SU-DHL-6 (cell line): ENCODE results near the gene MYPN.

ENCODE experiments used
- H2AFZ ChIP-seq: fragments of 200-600 bp; sonication (generic); 2 replicates; pipeline ENCODE4 v1.6.1; 2014; ENCODE audit warnings: low read depth, mild to moderate bottlenecking, moderate library complexity, mixed read lengths, antibody characterized with exemption, low read length; ENCODE audit not compliant: severe bottlenecking
- H3F3A ChIP-seq: fragments of 200-600 bp; shearing (Covaris generic); 2 replicates; pipeline ENCODE4 v1.6.0; 2016; ENCODE audit warnings: antibody characterized with exemption, mild to moderate bottlenecking; ENCODE audit not compliant: insufficient read depth
- H3K27ac ChIP-seq: fragments of 200-600 bp; sonication (generic); 2 replicates; pipeline ENCODE4 v1.5.1; 2016; ENCODE audit warnings: low read depth, mild to moderate bottlenecking, low read length, moderate library complexity, mixed read lengths
- H3K27me3 ChIP-seq: fragments of 200-600 bp; sonication (generic), shearing (Covaris generic); 2 replicates; pipeline ENCODE4 v1.6.0; 2014; ENCODE audit warnings: mild to moderate bottlenecking, low read length
- H3K36me3 ChIP-seq: fragments of 200-600 bp; sonication (generic); 2 replicates; pipeline ENCODE4 v1.6.1; 2014; ENCODE audit warnings: mild to moderate bottlenecking, low read length, mixed read lengths
- H3K4me2 ChIP-seq: fragments of 300-600, 200-600 bp; shearing (Covaris generic), sonication (generic); 2 replicates; pipeline ENCODE4 v1.6.0; 2014; ENCODE audit warnings: low read length, low read depth, mild to moderate bottlenecking; ENCODE audit not compliant: poor library complexity, severe bottlenecking
- H3K4me3 ChIP-seq: fragments of 200-600 bp; sonication (generic); 2 replicates; pipeline ENCODE4 v1.5.1; 2014; ENCODE audit warnings: antibody characterized with exemption, low read length, mild to moderate bottlenecking, mixed read lengths; ENCODE audit not compliant: insufficient read depth, poor library complexity, severe bottlenecking
- H3K79me2 ChIP-seq: fragments of 200-600 bp; sonication (generic); 2 replicates; pipeline ENCODE4 v1.6.1; 2014; ENCODE audit warnings: mild to moderate bottlenecking, low read length, moderate library complexity; ENCODE audit not compliant: insufficient read depth
- H3K9ac ChIP-seq: fragments of 200-600 bp; sonication (generic); 2 replicates; pipeline ENCODE4 v1.7.0; 2014; ENCODE audit warnings: mild to moderate bottlenecking, low read length
- H3K9me2 ChIP-seq: fragments of 200-600 bp; sonication (generic); replicated peaks from 2 replicates; pipeline ENCODE4 v1.6.1; 2014; ENCODE audit warnings: low read length; ENCODE audit not compliant: insufficient read depth
- H3K9me3 ChIP-seq: fragments of 200-600 bp; sonication (generic); 2 replicates; pipeline ENCODE4 v1.6.1; 2014; ENCODE audit warnings: low read length, mixed read lengths; ENCODE audit not compliant: insufficient read depth
- H4K20me1 ChIP-seq: fragments of 200-600 bp; sonication (generic); 2 replicates; pipeline ENCODE4 v1.6.1; 2014; ENCODE audit warnings: low read depth, mild to moderate bottlenecking, antibody characterized with exemption, low read length, moderate library complexity, mixed read lengths
- EZH2phosphoT487 ChIP-seq: fragments of 200-600 bp; sonication (generic), shearing (Covaris generic); conservative IDR thresholded peaks from 2 replicates; pipeline ENCODE4 v1.6.1; 2018; ENCODE audit warnings: mild to moderate bottlenecking, antibody characterized with exemption, low read length, moderate library complexity, mixed read lengths
- TF ChIP-seq, protein P1 (sequence below): fragments of 200-600 bp; sonication (generic); IDR thresholded peaks from one replicate; pipeline ENCODE4 v1.5.1; 2017; ENCODE audit warnings: antibody characterized with exemption, mild to moderate bottlenecking, low read length, moderate library complexity; ENCODE audit not compliant: insufficient read depth, poor library complexity, severe bottlenecking

MYPN gene

DNA sequence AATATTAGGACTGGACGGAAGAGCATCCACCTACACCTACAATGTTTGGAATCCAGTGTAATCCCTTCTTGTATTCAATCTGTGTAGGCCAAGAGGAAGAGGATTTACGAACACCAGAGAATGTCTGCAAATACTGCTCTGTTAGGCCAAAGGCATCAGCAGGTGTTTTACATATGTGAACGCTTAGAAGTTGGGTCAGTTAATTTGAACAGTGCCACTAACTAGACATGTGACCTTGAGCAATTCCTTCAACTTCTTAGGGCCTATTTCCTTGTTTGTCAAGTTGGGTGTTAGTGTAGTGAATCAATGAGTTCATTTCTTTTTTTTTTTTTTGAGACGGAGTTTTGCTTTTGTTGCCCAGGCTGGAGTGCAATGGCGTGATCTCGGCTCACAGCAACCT is 35.4 kb downstream of the MYPN start:
- Histone ChIP-seq H3K27me3 (no peaks in the 10 kb centered on the region), H2AFZ (no peak overlapping the region), H3K9me3 (no peaks in the 10 kb centered on the region), H3F3A (no peaks in the 10 kb centered on the region), H3K79me2 (no peaks in the 10 kb centered on the region), H3K4me2 (no peak overlapping the region), H3K36me3 (no peaks in the 10 kb centered on the region), H3K9ac (no peak overlapping the region), H4K20me1 (no peaks in the 10 kb centered on the region), H3K9me2 (no peaks in the 10 kb centered on the region), H3K27ac (no peak overlapping the region), H3K4me3 (no peak overlapping the region)
- TF ChIP-seq, protein P1, sequence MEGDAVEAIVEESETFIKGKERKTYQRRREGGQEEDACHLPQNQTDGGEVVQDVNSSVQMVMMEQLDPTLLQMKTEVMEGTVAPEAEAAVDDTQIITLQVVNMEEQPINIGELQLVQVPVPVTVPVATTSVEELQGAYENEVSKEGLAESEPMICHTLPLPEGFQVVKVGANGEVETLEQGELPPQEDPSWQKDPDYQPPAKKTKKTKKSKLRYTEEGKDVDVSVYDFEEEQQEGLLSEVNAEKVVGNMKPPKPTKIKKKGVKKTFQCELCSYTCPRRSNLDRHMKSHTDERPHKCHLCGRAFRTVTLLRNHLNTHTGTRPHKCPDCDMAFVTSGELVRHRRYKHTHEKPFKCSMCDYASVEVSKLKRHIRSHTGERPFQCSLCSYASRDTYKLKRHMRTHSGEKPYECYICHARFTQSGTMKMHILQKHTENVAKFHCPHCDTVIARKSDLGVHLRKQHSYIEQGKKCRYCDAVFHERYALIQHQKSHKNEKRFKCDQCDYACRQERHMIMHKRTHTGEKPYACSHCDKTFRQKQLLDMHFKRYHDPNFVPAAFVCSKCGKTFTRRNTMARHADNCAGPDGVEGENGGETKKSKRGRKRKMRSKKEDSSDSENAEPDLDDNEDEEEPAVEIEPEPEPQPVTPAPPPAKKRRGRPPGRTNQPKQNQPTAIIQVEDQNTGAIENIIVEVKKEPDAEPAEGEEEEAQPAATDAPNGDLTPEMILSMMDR: no peak
- TF ChIP-seq EZH2phosphoT487: no peak

DNA sequence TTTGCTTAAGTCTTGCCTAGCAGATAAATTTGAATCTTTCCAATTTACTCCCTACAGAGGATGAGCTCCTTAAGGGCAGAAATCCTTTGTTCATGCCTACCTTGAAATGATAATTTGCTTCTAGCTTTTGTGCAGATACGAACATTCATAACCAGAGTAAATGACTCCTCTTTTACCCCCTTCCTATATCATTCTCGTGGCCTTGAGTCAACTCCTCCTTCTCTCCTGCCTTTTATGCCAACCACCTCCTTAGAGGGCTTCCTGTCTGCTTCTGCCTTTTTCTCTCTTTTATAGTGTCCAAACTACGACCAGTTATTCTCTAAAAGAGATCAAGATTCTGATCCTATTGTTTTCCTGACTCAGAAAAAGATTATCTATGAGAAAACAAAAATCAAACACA is 36.4 kb downstream of the MYPN start:
- no peak overlapping the region for H3K4me2 ChIP-seq
- no peaks in the 10 kb centered on the region for H3F3A ChIP-seq
- H2AFZ ChIP-seq: no peak overlapping the region
- H3K9me2 ChIP-seq: no peaks in the 10 kb centered on the region
- H3K27ac ChIP-seq: no peak overlapping the region
- H3K4me3 ChIP-seq: no peak overlapping the region
- H3K9ac ChIP-seq: no peak overlapping the region
- no peaks in the 10 kb centered on the region for H3K79me2 ChIP-seq
- H3K27me3 ChIP-seq: no peaks in the 10 kb centered on the region
- no peaks in the 10 kb centered on the region for H3K36me3 ChIP-seq
- H4K20me1 ChIP-seq: no peaks in the 10 kb centered on the region
- no peak for TF ChIP-seq EZH2phosphoT487
- TF ChIP-seq, protein P1: no peak
- no peaks in the 10 kb centered on the region for H3K9me3 ChIP-seq

DNA sequence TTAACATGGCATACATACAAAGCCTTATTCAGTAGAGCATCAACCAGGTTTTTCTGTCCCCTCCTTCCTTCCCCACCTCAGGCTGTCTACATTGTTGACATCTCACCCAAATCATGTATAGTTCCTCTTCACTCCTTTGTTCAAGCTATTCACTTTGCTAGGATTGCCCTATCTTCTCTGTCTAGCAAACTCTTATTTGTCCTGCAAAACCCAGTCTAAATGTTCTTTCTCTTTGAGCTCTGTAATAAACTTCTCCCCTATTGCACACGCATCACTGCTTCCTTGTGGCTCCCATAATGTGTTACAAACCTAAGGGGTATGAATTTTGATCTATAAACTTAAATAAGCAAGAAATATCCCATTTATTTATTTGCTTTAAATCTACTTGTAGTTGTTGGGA is 36.8 kb downstream of the MYPN start:
- Histone ChIP-seq H3K9me3 (no peaks in the 10 kb centered on the region), H3K79me2 (no peaks in the 10 kb centered on the region), H3K27ac (no peak overlapping the region), H3K9ac (no peak overlapping the region), H3F3A (no peaks in the 10 kb centered on the region), H3K4me3 (no peak overlapping the region), H2AFZ (no peak overlapping the region), H4K20me1 (no peaks in the 10 kb centered on the region), H3K9me2 (no peaks in the 10 kb centered on the region), H3K36me3 (no peaks in the 10 kb centered on the region), H3K27me3 (no peaks in the 10 kb centered on the region), H3K4me2 (no peak overlapping the region)
- no peak for TF ChIP-seq EZH2phosphoT487
- TF ChIP-seq, protein P1: no peak

DNA sequence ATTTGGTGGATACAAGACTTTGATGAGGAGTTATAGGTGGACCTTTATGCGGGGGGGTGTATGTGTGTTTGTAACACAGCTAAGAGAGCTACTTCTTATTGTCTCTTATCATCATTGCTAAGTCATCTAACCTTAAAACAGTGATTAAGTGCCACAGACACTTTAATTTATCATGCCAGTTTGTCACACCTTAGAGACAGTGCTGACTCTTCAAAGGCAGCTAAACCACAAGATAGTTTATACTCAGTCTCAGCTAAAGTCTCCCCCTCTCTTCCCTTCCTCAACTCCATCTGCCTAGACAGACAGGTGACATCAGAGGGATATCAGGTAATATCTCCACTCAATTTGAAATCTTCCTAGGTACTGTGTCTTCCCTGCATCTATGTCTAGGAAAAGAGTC is 42.2 kb downstream of the MYPN start:
- H2AFZ ChIP-seq: no peak overlapping the region
- no peaks in the 10 kb centered on the region for H3K9me3 ChIP-seq
- H3K9ac ChIP-seq: no peak overlapping the region
- H3K79me2 ChIP-seq: no peaks in the 10 kb centered on the region
- H3F3A ChIP-seq: no peaks in the 10 kb centered on the region
- H3K9me2 ChIP-seq: no peaks in the 10 kb centered on the region
- no peaks in the 10 kb centered on the region for H4K20me1 ChIP-seq
- H3K36me3 ChIP-seq: no peaks in the 10 kb centered on the region
- H3K4me3 ChIP-seq: no peak overlapping the region
- no peaks in the 10 kb centered on the region for H3K27me3 ChIP-seq
- TF ChIP-seq, protein P1: no peak
- no peak for TF ChIP-seq EZH2phosphoT487
- H3K4me2 ChIP-seq: no peak overlapping the region
- H3K27ac ChIP-seq: no peak overlapping the region
